Ovary (tissue), 9 donors: ENCODE measurements around the gene ADAM10. TPM values are rescaled to one million over a fixed set of nuclear protein-coding genes. Genes with fewer than 3 reads are reported as not detected.

Experiments used
- DNase-seq, 5 donors: peaks; one replicate each; pipeline ENCODE4 v3.0.0-alpha.2; 2019 to 2020
- H3K27ac ChIP-seq, 2 donors: fragments of 200-600 bp; one replicate each; pipeline versions ENCODE4 v1.5.1 to v1.8.0; 2019 to 2022
- H3K27me3 ChIP-seq: fragments of 200-600 bp; one replicate; pipeline ENCODE4 v1.8.0; 2022
- H3K36me3 ChIP-seq: fragments of 200-600 bp; sonication (generic); one replicate; pipeline ENCODE4 v1.5.1; 2019
- H3K4me1 ChIP-seq: one replicate; pipeline ENCODE4 v1.8.1; 2013; ENCODE audit warnings: mild to moderate bottlenecking, moderate library complexity; ENCODE audit not compliant: insufficient read depth
- H3K4me3 ChIP-seq: fragments of 200-600 bp; sonication (generic); one replicate; pipeline ENCODE4 v1.5.1; 2017
- H3K9me3 ChIP-seq, 2 donors: fragments of 200-600 bp in 1 of 2; sonication (generic) in 1 of 2; one replicate each; pipeline versions ENCODE4 v1.5.1 to v1.8.1; 2013 to 2019; ENCODE audit warnings: mild to moderate bottlenecking in 1 of 2, moderate library complexity in 1 of 2
- EP300 ChIP-seq: sonication (generic); formaldehyde crosslinking; IDR thresholded peaks from one replicate; pipeline ENCODE4 v1.6.1; 2017; ENCODE audit warnings: antibody characterized with exemption
- POLR2A ChIP-seq: fragments of 450-650 bp; IDR thresholded peaks from one replicate; pipeline ENCODE4 v1.6.1; 2017; ENCODE audit warnings: antibody characterized with exemption, mild to moderate bottlenecking, moderate library complexity
- WGBS, 3 donors: extraction: QIAGEN DNeasy Blood & Tissue Kit in 1 of 3; methylation state at CpG; one replicate each; pipeline versions ENCODE4 v1.1.5 to v1.1.7; 2013 to 2017; 5-methylcytosine and 5-hydroxymethylcytosine counted together
- intact Hi-C, 4 donors: fragments of 100-400 bp; cut with DNase I; formaldehyde crosslinking; loops; one replicate each; pipeline versions ENCODE4 v1.11.0 to v1.15.1; 2022 to 2023
- polyA plus RNA-seq, 2 donors: library from polyadenylated mRNA; stranded (reverse); fragments of 200-250 nt in 1 of 2; fragments of 350-450 nt in 1 of 2; fragmentation: Illumina TruSeq in 1 of 2; extraction: RNeasy Lipid Tissue Mini Kit (QIAGEN cat#74804) in 1 of 2; gene quantifications; one replicate each; pipeline ENCODE4 v1.2.3, GENCODE V29; 2013 to 2014
- total RNA-seq, 7 donors: library from RNA; depleted of rRNA in 2 of 7; stranded (reverse); fragments of >200 nt in 2 of 7; fragmentation: NEBNext Ultra II Directional in 3 of 7; extraction: Animal tissue kit (Norgen Biotek cat#: 25700) in 3 of 7; gene quantifications; one replicate each; pipeline versions ENCODE4 v1.1.0 to v1.2.4, GENCODE V29; 2016 to 2023
- TF ChIP-seq, protein P1 (sequence below), 3 donors: fragments of 450-650 bp in 2 of 3; fragments of 200-600 bp in 1 of 3; IDR thresholded peaks; one replicate each; pipeline versions ENCODE4 v1.5.1 to v1.8.0; 2016 to 2022; ENCODE audit warnings: antibody characterized with exemption in 3 of 3, mild to moderate bottlenecking in 1 of 3
- donor health status: DM: no; HTN: no; CAD: no; lungs with moderate emphysema.
- donor health status: DM: no; HTN: no; CAD: no.
- donor health status: Bipolar disorder and iron deficiency.
- donor health status: DM: yes; HTN: yes; CAD: no.
- donor health status: DM: no; HTN: no; CAD: no.
- donor health status: DM: yes; HTN: yes; CAD: no.

The ADAM10 gene
- total and polyA plus RNA-seq, 9 donors, result 23.2 to 86.4 (median 63.0) TPM

- TF ChIP-seq, protein P1, sequence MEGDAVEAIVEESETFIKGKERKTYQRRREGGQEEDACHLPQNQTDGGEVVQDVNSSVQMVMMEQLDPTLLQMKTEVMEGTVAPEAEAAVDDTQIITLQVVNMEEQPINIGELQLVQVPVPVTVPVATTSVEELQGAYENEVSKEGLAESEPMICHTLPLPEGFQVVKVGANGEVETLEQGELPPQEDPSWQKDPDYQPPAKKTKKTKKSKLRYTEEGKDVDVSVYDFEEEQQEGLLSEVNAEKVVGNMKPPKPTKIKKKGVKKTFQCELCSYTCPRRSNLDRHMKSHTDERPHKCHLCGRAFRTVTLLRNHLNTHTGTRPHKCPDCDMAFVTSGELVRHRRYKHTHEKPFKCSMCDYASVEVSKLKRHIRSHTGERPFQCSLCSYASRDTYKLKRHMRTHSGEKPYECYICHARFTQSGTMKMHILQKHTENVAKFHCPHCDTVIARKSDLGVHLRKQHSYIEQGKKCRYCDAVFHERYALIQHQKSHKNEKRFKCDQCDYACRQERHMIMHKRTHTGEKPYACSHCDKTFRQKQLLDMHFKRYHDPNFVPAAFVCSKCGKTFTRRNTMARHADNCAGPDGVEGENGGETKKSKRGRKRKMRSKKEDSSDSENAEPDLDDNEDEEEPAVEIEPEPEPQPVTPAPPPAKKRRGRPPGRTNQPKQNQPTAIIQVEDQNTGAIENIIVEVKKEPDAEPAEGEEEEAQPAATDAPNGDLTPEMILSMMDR (IDR thresholded peaks at IDR 0.05), result no peak
- no peak for TF ChIP-seq POLR2A
- no peak for TF ChIP-seq EP300
- Histone ChIP-seq H3K9me3 (no peaks in the 10 kb centered on the region), H3K27me3 (no peaks in the 10 kb centered on the region), H3K36me3 (no peaks in the 10 kb centered on the region), H3K4me1 (peaks cover 1% of the 10 kb centered on the region), H3K4me3 (no peak overlapping the region), H3K27ac (no peak overlapping the region)
- peak in 1 of 5 donors; percentile 57 for DNase-seq
- intact Hi-C loops, result no loop called here
- 63 to 67% (median 67%) methylated on average over 9 of the region's 9 CpGs for WGBS, 3 donors
Observed at GRCh38 chr15:58546066-58546591, 203.4 kb downstream of the ADAM10 start.

DNA sequence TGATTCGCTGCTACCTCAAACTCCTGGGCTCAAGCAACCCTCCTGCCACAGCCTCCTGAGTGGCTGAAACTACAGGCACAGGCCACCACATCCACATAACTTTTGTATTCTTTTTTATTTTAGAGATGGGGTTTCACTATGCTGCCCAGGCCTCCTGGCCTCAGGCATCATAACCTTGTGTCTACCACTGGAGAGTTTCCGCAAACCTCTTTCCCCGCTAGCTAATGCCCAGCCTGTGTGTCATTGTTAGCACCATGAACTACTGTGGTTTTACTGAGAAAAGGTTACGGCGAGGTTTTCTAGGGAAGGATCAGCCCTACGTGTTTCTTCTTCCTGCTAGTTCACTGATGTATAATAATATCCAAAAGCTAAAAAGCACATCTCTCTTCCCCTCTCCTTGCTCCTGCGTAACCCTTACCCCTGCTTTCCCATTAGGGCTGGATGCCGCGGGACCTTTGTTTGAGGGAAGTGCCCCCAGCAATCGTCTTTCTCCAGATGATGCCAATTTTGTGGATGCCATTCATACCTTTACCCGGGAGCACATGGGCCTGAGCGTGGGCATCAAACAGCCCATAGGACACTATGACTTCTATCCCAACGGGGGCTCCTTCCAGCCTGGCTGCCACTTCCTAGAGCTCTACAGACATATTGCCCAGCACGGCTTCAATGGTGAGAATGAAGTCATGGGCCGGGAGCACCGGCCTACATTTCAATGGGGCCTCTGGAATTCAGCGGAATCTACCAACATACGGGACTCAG, 204.0 kb downstream of the ADAM10 start:
- Histone ChIP-seq H3K9me3 (no peaks in the 10 kb centered on the region), H3K36me3 (no peaks in the 10 kb centered on the region), H3K27ac (no peak overlapping the region), H3K4me3 (no peak overlapping the region), H3K27me3 (no peaks in the 10 kb centered on the region), H3K4me1 (peaks cover 1% of the 10 kb centered on the region)
- TF ChIP-seq, protein P1 (IDR thresholded peaks at IDR 0.05), result no peak
- TF ChIP-seq EP300, result no peak
- no peak for TF ChIP-seq POLR2A
- DNase-seq, result no peak
- intact Hi-C loops, result no loop called here
- WGBS, 3 donors, result 96 to 97% (median 97%) methylated on average over 18 of the region's 18 CpGs

DNA sequence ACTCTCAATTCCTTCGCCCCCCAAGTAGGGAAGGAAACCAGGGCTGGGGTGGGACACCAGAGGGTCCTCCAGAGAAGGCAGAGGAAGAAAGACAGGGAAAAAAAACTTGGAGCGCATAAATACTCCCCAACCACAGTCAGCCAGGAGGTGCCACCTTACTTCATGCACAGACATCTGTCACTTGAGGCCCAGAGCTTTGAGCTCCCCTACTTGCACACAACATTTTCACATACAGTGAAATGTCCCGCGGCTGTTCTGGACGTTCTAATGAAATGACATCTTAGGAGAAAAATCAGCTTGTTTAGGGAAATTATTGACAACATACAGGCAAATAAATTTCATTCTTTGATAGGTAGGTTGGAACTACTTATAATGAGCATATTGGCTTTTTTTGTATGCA, 204.8 kb downstream of the ADAM10 start:
- intact Hi-C loops, result no loop called here
- TF ChIP-seq POLR2A, result no peak
- 93 to 96% (median 96%) methylated on average over 5 of the region's 5 CpGs for WGBS, 3 donors
- no peaks in the 10 kb centered on the region for H3K9me3 ChIP-seq
- H3K36me3 ChIP-seq, result no peaks in the 10 kb centered on the region
- H3K4me1 ChIP-seq, result peaks cover 1% of the 10 kb centered on the region
- H3K27me3 ChIP-seq, result no peaks in the 10 kb centered on the region
- H3K27ac ChIP-seq, result no peak overlapping the region
- no peak overlapping the region for H3K4me3 ChIP-seq
- DNase-seq, result no peak

GRCh38 chr15:58543664-58544335, 205.7 kb downstream of the ADAM10 start:
- TF ChIP-seq EP300 (no peak), POLR2A (no peak)
- TF ChIP-seq, protein P1 (IDR thresholded peaks at IDR 0.05), result no peak
- no peak for DNase-seq
- peaks cover 1% of the 10 kb centered on the region for H3K4me1 ChIP-seq
- no peaks in the 10 kb centered on the region for H3K27me3 ChIP-seq
- no peak overlapping the region for H3K27ac ChIP-seq
- H3K9me3 ChIP-seq, result no peaks in the 10 kb centered on the region
- no peak overlapping the region for H3K4me3 ChIP-seq
- WGBS, 3 donors, result 90% methylated on average over 17 of the region's 17 CpGs
- no peaks in the 10 kb centered on the region for H3K36me3 ChIP-seq
- intact Hi-C loops, result no loop called here
